WTC11 (cell line): ENCODE measurements around the gene CNN1.

Experiments
- AFF4 ChIP-seq: sonication (generic); formaldehyde crosslinking; IDR thresholded peaks from 2 replicates; pipeline ENCODE4 v1.8.1; 2023; ENCODE audit warnings: mild to moderate bottlenecking, missing genetic modification reagents, borderline replicate concordance
- ATF2 ChIP-seq: sonication (generic); formaldehyde crosslinking; IDR thresholded peaks from 2 replicates; pipeline ENCODE4 v1.8.1; 2022; ENCODE audit warnings: low read depth, missing genetic modification reagents, borderline replicate concordance
- CREM ChIP-seq: sonication (generic); formaldehyde crosslinking; IDR thresholded peaks from 2 replicates; pipeline ENCODE4 v1.8.1; 2022; ENCODE audit warnings: mild to moderate bottlenecking, missing genetic modification reagents, moderate library complexity
- CTCF ChIP-seq: fragments of 200-600 bp; IDR thresholded peaks from 2 replicates; pipeline ENCODE4 v1.8.0; 2022; ENCODE audit warnings: antibody characterized with exemption
- FOXP4 ChIP-seq: sonication (generic); formaldehyde crosslinking; IDR thresholded peaks from 2 replicates; pipeline ENCODE4 v1.8.0; 2022; ENCODE audit warnings: mild to moderate bottlenecking, missing genetic modification reagents
- NFE2L1 ChIP-seq: sonication (generic); formaldehyde crosslinking; IDR thresholded peaks from 2 replicates; pipeline ENCODE4 v1.8.1; 2023; ENCODE audit warnings: missing genetic modification reagents
- NR2C2 ChIP-seq: sonication (generic); formaldehyde crosslinking; IDR thresholded peaks from 2 replicates; pipeline ENCODE4 v1.8.0; 2022; ENCODE audit warnings: mild to moderate bottlenecking, missing genetic modification reagents
- NR3C1 ChIP-seq: sonication (generic); formaldehyde crosslinking; conservative IDR thresholded peaks from 2 replicates; pipeline ENCODE4 v1.8.1; 2023; ENCODE audit warnings: low read depth, mild to moderate bottlenecking, missing genetic modification reagents
- STAT6 ChIP-seq: sonication (generic); formaldehyde crosslinking; conservative IDR thresholded peaks from 2 replicates; pipeline ENCODE4 v1.8.1; 2023; ENCODE audit warnings: mild to moderate bottlenecking, low read depth, missing genetic modification reagents, moderate library complexity
- ZNF121 ChIP-seq: sonication (generic); formaldehyde crosslinking; IDR thresholded peaks from 2 replicates; pipeline ENCODE4 v1.8.0; 2023; ENCODE audit warnings: missing genetic modification reagents
- ZNF232 ChIP-seq: sonication (generic); formaldehyde crosslinking; IDR thresholded peaks from 2 replicates; pipeline ENCODE4 v1.8.0; 2022; ENCODE audit warnings: mild to moderate bottlenecking, missing genetic modification reagents

GRCh38 chr19:11506101-11506555 is 32.5 kb upstream of the CNN1 start:
- TF ChIP-seq CREM (CRISPR knock-in tag) (no peak), ZNF232 (CRISPR knock-in tag) (no peak), STAT6 (no peak), AFF4 (CRISPR knock-in tag) (no peak), CTCF (no peak), ATF2 (CRISPR knock-in tag) (no peak), NFE2L1 (no peak), NR2C2 (CRISPR knock-in tag) (no peak), FOXP4 (CRISPR knock-in tag) (no peak), ZNF121 (CRISPR knock-in tag) (no peak), NR3C1 (CRISPR knock-in tag) (no peak)
